H1 (cell line): ENCODE data around the gene PALD1. TPM values are rescaled to one million over a fixed set of nuclear protein-coding genes. Genes with fewer than 3 reads are reported as not detected.

Experiments used
- KDM1A ChIP-seq: fragments of 200-600, 300-600 bp; sonication (generic); IDR thresholded peaks from 2 replicates; pipeline ENCODE4 v1.7.1; 2016; ENCODE audit warnings: mild to moderate bottlenecking, low read length, borderline replicate concordance
- MAFK ChIP-seq: IDR thresholded peaks from 2 replicates; pipeline ENCODE4 v1.6.1; 2012; ENCODE audit warnings: low read depth, mild to moderate bottlenecking, improper control_type of control experiment, low read length
- RAD21 ChIP-seq, 2 experiments: IDR thresholded peaks in 1 of 2; conservative IDR thresholded peaks in 1 of 2; 2 replicates each; pipeline ENCODE4 v1.6.1; 2011; ENCODE audit warnings: low read depth in 2 of 2, low read length in 2 of 2, improper control_type of control experiment in 1 of 2, inconsistent platforms in 1 of 2, mild to moderate bottlenecking in 1 of 2, moderate library complexity in 1 of 2
- RBBP5 ChIP-seq: IDR thresholded peaks from 2 replicates; pipeline ENCODE4 v1.7.1; 2012; ENCODE audit warnings: low read depth, mild to moderate bottlenecking, inconsistent platforms, low read length, moderate library complexity, borderline replicate concordance
- RFX5 ChIP-seq: IDR thresholded peaks from 2 replicates; pipeline ENCODE4 v1.6.1; 2011; ENCODE audit warnings: low read depth, low read length, improper control_type of control experiment, borderline replicate concordance
- YY1 ChIP-seq: IDR thresholded peaks from 2 replicates; pipeline ENCODE4 v1.6.1; 2011; ENCODE audit warnings: low read depth, mild to moderate bottlenecking, low read length
- polyA plus RNA-seq, 7 experiments: library from polyadenylated mRNA; depleted of rRNA in 3 of 7; stranded (reverse) in 5 of 7; unstranded in 2 of 7; fragments of >200 nt in 5 of 7; fragments of 200-250 nt in 2 of 7; gene quantifications; 1 replicate in 5 of 7; 2 replicates in 1 of 7; 4 replicates in 1 of 7; pipeline versions ENCODE4 v1.2.1 to v1.2.3, GENCODE V29; 2011 to 2013; ENCODE audit warnings: missing spikeins in 2 of 7, mixed read lengths in 2 of 7
- total RNA-seq: library from RNA; stranded (reverse); fragmentation: NEBNext Ultra II Directional; extraction: Animal tissue kit (Norgen Biotek cat#: 25700); gene quantifications from 2 replicates; pipeline ENCODE4 v1.2.1, GENCODE V29; 2021
- TF ChIP-seq, protein P1 (sequence below): fragments of 300-600 bp; sonication (generic); IDR thresholded peaks from 2 replicates; pipeline ENCODE4 v1.7.1; 2012; ENCODE audit warnings: low read length, moderate library complexity, mild to moderate bottlenecking, inconsistent platforms; ENCODE audit not compliant: insufficient replicate concordance

The PALD1 gene
- total and polyA plus RNA-seq, 2 of the 8 experiments (the other 6 are each of a cell fraction or from before 2014, with no cell fraction given), result 13.3 to 32.8 TPM

DNA sequence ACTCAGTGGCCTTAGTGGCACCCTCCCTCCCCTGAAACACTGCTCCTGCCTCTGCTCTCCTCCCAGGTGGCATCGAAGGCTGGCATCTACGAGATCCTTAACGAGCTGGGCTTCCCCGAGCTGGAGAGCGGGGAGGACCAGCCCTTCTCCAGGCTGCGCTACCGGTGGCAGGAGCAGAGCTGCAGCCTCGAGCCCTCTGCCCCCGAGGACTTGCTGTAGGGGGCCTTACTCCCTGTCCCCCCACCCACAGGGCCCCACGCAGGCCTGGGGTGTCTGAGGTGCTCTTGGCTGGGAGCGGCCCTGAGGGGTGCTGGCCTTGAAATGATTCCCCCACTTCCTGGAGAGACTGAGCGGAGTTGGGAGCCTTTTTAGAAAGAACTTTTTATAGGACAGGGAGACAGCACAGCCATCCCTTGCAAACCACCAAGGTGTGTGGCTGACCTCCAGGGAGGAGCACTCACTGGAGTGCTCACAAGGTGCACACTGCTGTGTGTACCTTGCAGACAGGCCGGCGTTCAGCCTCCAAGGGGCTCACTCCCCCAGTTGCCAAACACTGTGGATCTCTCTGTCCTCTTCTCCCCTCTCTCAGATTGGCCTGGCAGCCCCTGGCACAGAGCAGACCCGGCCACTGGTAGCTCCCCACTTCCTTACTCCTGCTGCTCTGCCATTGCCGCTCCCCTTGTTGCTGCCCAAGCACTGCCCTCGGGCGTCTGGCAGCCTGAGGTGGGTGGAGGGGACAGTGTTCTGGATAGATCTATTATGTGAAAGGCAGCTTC is 88.1 kb downstream of the PALD1 start (continued):
- TF ChIP-seq, protein P1, sequence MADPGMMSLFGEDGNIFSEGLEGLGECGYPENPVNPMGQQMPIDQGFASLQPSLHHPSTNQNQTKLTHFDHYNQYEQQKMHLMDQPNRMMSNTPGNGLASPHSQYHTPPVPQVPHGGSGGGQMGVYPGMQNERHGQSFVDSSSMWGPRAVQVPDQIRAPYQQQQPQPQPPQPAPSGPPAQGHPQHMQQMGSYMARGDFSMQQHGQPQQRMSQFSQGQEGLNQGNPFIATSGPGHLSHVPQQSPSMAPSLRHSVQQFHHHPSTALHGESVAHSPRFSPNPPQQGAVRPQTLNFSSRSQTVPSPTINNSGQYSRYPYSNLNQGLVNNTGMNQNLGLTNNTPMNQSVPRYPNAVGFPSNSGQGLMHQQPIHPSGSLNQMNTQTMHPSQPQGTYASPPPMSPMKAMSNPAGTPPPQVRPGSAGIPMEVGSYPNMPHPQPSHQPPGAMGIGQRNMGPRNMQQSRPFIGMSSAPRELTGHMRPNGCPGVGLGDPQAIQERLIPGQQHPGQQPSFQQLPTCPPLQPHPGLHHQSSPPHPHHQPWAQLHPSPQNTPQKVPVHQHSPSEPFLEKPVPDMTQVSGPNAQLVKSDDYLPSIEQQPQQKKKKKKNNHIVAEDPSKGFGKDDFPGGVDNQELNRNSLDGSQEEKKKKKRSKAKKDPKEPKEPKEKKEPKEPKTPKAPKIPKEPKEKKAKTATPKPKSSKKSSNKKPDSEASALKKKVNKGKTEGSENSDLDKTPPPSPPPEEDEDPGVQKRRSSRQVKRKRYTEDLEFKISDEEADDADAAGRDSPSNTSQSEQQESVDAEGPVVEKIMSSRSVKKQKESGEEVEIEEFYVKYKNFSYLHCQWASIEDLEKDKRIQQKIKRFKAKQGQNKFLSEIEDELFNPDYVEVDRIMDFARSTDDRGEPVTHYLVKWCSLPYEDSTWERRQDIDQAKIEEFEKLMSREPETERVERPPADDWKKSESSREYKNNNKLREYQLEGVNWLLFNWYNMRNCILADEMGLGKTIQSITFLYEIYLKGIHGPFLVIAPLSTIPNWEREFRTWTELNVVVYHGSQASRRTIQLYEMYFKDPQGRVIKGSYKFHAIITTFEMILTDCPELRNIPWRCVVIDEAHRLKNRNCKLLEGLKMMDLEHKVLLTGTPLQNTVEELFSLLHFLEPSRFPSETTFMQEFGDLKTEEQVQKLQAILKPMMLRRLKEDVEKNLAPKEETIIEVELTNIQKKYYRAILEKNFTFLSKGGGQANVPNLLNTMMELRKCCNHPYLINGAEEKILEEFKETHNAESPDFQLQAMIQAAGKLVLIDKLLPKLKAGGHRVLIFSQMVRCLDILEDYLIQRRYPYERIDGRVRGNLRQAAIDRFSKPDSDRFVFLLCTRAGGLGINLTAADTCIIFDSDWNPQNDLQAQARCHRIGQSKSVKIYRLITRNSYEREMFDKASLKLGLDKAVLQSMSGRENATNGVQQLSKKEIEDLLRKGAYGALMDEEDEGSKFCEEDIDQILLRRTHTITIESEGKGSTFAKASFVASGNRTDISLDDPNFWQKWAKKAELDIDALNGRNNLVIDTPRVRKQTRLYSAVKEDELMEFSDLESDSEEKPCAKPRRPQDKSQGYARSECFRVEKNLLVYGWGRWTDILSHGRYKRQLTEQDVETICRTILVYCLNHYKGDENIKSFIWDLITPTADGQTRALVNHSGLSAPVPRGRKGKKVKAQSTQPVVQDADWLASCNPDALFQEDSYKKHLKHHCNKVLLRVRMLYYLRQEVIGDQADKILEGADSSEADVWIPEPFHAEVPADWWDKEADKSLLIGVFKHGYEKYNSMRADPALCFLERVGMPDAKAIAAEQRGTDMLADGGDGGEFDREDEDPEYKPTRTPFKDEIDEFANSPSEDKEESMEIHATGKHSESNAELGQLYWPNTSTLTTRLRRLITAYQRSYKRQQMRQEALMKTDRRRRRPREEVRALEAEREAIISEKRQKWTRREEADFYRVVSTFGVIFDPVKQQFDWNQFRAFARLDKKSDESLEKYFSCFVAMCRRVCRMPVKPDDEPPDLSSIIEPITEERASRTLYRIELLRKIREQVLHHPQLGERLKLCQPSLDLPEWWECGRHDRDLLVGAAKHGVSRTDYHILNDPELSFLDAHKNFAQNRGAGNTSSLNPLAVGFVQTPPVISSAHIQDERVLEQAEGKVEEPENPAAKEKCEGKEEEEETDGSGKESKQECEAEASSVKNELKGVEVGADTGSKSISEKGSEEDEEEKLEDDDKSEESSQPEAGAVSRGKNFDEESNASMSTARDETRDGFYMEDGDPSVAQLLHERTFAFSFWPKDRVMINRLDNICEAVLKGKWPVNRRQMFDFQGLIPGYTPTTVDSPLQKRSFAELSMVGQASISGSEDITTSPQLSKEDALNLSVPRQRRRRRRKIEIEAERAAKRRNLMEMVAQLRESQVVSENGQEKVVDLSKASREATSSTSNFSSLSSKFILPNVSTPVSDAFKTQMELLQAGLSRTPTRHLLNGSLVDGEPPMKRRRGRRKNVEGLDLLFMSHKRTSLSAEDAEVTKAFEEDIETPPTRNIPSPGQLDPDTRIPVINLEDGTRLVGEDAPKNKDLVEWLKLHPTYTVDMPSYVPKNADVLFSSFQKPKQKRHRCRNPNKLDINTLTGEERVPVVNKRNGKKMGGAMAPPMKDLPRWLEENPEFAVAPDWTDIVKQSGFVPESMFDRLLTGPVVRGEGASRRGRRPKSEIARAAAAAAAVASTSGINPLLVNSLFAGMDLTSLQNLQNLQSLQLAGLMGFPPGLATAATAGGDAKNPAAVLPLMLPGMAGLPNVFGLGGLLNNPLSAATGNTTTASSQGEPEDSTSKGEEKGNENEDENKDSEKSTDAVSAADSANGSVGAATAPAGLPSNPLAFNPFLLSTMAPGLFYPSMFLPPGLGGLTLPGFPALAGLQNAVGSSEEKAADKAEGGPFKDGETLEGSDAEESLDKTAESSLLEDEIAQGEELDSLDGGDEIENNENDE, result no peak
- TF ChIP-seq RAD21 (IDR thresholded peaks at IDR 0.05 in 1 of 2, conservative IDR thresholded peaks at IDR 0.05 in 1 of 2; ENCODE audit: low read depth in 2 of 2, low read length in 2 of 2) (no peak), YY1 (no peak), RFX5 (no peak), MAFK (no peak), RBBP5 (no peak), KDM1A (no peak)
